ENCODE measurements around the gene RASGRF1. TPM values are rescaled to one million over a fixed set of nuclear protein-coding genes. Genes with fewer than 3 reads are reported as not detected.

Gene RASGRF1
- total and polyA plus RNA-seq, 9 of the 15 experiments (the other 6 are each of a cell fraction or from before 2014, with no cell fraction given), result 0.03 to 0.58 (median 0.06) TPM; not detected in 1

DNA sequence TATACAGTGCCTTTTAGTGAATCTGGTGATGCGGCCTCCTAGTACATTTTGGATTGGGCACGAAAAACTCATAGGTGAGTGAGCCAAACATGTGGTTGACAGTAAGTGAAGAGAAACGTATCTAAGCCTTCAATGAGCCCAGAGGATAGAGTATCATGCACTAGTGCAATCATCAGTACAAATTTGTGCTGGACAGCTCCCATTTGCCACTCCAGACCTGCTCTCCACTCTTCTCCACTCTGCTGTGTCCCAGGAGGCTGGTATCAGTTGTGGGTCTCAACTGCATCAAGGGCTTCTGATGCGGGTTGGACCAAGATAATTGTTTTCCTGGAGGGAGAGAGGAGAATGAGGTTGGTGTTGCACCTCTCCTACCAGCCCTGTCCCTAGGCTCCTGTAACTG lies 9.1 kb upstream of the RASGRF1 start:
- Histone ChIP-seq H3K9ac (ENCODE audit: insufficient read depth in 1 of 2, low read depth in 2 of 2, low read length in 2 of 2) (no peak overlapping the region), H3K4me3 (no peak overlapping the region), H3K4me2 (ENCODE audit: insufficient read depth, low read length) (no peak overlapping the region), H2AFZ (ENCODE audit: low read depth, low read length) (no peak overlapping the region), H3K27ac (ENCODE audit: extremely low read depth, low read depth, low read length) (no peak overlapping the region), H4K20me1 (replicated peaks; ENCODE audit: control insufficient read depth, insufficient read depth, low read length) (no peaks in the 10 kb centered on the region), H3K9me1 (ENCODE audit: control insufficient read depth, insufficient read depth, low read length) (no peaks in the 10 kb centered on the region), H3K36me3 (ENCODE audit: control insufficient read depth, insufficient read depth, low read length) (no peaks in the 10 kb centered on the region), H3K27me3 (ENCODE audit: control insufficient read depth in 2 of 2, insufficient read depth in 2 of 2, low read length in 2 of 2) (peaks cover 2 to 34% of the 10 kb centered on the region in 2 experiments; a peak in 3 of 5 replicates), H3K79me2 (ENCODE audit: control insufficient read depth, insufficient read depth, low read length) (no peaks in the 10 kb centered on the region), H3K9me3 (replicated peaks; ENCODE audit: control insufficient read depth, insufficient read depth, low read depth, low read length) (no peaks in the 10 kb centered on the region), H3K4me1 (replicated peaks in 1 of 2; ENCODE audit: control insufficient read depth in 2 of 2, insufficient read depth in 2 of 2, low read length in 2 of 2) (no peaks in the 10 kb centered on the region)
- ATAC-seq, result no peak
- TF ChIP-seq CEBPB (tag; IDR thresholded peaks at IDR 0.05) (no peak), MIER1 (IDR thresholded peaks at IDR 0.05; ENCODE audit: low read depth) (peak; percentile 69; the same call in 1 of the 2 replicates), EHMT2 (IDR thresholded peaks at IDR 0.05) (peak; percentile 81)
- TF ChIP-seq, protein P1, sequence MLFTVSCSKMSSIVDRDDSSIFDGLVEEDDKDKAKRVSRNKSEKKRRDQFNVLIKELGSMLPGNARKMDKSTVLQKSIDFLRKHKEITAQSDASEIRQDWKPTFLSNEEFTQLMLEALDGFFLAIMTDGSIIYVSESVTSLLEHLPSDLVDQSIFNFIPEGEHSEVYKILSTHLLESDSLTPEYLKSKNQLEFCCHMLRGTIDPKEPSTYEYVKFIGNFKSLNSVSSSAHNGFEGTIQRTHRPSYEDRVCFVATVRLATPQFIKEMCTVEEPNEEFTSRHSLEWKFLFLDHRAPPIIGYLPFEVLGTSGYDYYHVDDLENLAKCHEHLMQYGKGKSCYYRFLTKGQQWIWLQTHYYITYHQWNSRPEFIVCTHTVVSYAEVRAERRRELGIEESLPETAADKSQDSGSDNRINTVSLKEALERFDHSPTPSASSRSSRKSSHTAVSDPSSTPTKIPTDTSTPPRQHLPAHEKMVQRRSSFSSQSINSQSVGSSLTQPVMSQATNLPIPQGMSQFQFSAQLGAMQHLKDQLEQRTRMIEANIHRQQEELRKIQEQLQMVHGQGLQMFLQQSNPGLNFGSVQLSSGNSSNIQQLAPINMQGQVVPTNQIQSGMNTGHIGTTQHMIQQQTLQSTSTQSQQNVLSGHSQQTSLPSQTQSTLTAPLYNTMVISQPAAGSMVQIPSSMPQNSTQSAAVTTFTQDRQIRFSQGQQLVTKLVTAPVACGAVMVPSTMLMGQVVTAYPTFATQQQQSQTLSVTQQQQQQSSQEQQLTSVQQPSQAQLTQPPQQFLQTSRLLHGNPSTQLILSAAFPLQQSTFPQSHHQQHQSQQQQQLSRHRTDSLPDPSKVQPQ (CRISPR knock-in tag; IDR thresholded peaks at IDR 0.05; ENCODE audit: borderline replicate concordance), result no peak
- TF ChIP-seq, protein P2, sequence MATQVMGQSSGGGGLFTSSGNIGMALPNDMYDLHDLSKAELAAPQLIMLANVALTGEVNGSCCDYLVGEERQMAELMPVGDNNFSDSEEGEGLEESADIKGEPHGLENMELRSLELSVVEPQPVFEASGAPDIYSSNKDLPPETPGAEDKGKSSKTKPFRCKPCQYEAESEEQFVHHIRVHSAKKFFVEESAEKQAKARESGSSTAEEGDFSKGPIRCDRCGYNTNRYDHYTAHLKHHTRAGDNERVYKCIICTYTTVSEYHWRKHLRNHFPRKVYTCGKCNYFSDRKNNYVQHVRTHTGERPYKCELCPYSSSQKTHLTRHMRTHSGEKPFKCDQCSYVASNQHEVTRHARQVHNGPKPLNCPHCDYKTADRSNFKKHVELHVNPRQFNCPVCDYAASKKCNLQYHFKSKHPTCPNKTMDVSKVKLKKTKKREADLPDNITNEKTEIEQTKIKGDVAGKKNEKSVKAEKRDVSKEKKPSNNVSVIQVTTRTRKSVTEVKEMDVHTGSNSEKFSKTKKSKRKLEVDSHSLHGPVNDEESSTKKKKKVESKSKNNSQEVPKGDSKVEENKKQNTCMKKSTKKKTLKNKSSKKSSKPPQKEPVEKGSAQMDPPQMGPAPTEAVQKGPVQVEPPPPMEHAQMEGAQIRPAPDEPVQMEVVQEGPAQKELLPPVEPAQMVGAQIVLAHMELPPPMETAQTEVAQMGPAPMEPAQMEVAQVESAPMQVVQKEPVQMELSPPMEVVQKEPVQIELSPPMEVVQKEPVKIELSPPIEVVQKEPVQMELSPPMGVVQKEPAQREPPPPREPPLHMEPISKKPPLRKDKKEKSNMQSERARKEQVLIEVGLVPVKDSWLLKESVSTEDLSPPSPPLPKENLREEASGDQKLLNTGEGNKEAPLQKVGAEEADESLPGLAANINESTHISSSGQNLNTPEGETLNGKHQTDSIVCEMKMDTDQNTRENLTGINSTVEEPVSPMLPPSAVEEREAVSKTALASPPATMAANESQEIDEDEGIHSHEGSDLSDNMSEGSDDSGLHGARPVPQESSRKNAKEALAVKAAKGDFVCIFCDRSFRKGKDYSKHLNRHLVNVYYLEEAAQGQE (IDR thresholded peaks at IDR 0.05; ENCODE audit: borderline replicate concordance), result peak; percentile 86
- TF ChIP-seq, protein P2 (CRISPR knock-in tag; IDR thresholded peaks at IDR 0.05; ENCODE audit: low read depth), result no peak
- ChIA-PET POLR2A (no interaction called here), CTCF (ENCODE audit: low intra/inter-chr PET ratio) (no interaction called here)
- intact Hi-C loops (cut with micrococcal nuclease) (loop anchor here (10.0 kb wide), 1 partner anchor 65 kb away; no protein-coding TSS in a partner anchor), in situ Hi-C loops (cut with MboI) (no loop called here)
- DNase-seq (ENCODE audit: extremely low read depth in 1 of 4, low spot score in 3 of 4), result no peak
- FAIRE-seq, result no peak
- 4% methylated on average over 4 of the region's 4 CpGs for WGBS (ENCODE audit: insufficient coverage, low coverage, missing lambda C conversion rate)
- BruUV-seq (replicated peaks), result no TSS peak
